Coronary artery (tissue), 2 donors: ENCODE data around the gene GAL3ST2.
"Not testable (repeated sequence)": the region's sequence is repeated elsewhere in the genome, so short reads cannot be mapped to it uniquely, and the experiment has no call there.

ENCODE experiments used
- DNase-seq: peaks from one replicate; pipeline ENCODE4 v3.0.0-alpha.2; 2017; ENCODE audit warnings: low spot score
- H3K27ac ChIP-seq, 2 donors: fragments of 200-600 bp; sonication (generic); one replicate each; pipeline ENCODE4 v1.5.1; 2016 to 2019
- H3K4me3 ChIP-seq: fragments of 200-600 bp; sonication (generic); 2 replicates; pipeline ENCODE4 v1.5.1; 2016; ENCODE audit warnings: mild to moderate bottlenecking, moderate library complexity
- CTCF ChIP-seq: fragments of 200-600 bp; sonication (generic); IDR thresholded peaks from one replicate; pipeline ENCODE4 v1.5.1; 2019; ENCODE audit warnings: antibody characterized with exemption

The GAL3ST2 gene

GRCh38 chr2:241752689-241753276 lies 23.8 kb upstream of the GAL3ST2 start:
- DNase-seq: no peak
- no peak overlapping the region for H3K4me3 ChIP-seq
- TF ChIP-seq CTCF: no peak
- no peak overlapping the region for H3K27ac ChIP-seq

DNA sequence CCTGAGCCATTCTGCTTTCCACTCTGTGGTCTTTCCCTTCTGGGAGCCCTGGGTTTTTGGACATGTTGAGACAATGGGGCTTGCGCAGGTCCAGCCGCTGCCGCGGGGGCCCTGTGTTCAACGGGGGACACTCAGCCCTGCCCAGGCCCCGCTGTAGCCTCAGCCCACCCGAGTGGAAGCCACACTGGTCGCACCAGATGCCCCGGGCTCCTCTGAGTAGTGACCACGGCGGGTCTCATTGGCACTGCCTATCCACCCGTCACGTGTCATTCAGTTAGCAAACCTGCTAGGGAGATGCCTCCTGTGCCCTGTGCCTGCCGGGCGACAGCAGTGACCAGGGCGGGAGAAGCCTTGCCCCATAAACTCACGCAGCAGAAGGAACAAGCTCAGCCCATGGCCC lies 23.1 kb upstream of the GAL3ST2 start:
- no peak for DNase-seq
- TF ChIP-seq CTCF: no peak
- H3K27ac ChIP-seq: no peak overlapping the region
- no peak overlapping the region for H3K4me3 ChIP-seq

GRCh38 chr2:241754042-241754441 lies 22.6 kb upstream of the GAL3ST2 start:
- DNase-seq: no peak
- Histone ChIP-seq H3K27ac (no peak overlapping the region), H3K4me3 (no peak overlapping the region)
- TF ChIP-seq CTCF: no peak

DNA sequence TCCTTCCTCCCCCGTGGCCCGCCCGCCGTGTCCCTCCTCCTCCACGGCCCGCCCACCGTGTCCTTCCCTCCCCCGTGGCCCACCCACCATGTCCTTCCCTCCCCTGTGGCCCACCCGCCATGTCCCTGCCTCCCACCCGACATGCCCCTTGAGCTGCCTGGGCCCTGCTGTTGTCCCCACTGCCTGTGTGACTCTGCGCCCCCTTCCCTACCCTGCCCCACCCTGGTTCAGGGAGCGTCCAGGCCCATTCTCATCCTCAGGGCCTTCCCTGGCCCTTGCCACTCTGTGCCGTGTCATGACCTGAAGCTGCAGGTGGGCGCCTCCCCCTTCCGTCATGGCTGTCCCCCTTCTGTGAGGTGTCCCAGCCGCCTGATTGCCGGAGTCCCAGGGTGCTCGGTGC lies 21.5 kb upstream of the GAL3ST2 start:
- TF ChIP-seq CTCF: no peak
- no peak for DNase-seq
- Histone ChIP-seq H3K27ac (no peak overlapping the region), H3K4me3 (no peak overlapping the region)

GRCh38 chr2:241755777-241756176 lies 20.8 kb upstream of the GAL3ST2 start:
- no peak overlapping the region for H3K27ac ChIP-seq

DNA sequence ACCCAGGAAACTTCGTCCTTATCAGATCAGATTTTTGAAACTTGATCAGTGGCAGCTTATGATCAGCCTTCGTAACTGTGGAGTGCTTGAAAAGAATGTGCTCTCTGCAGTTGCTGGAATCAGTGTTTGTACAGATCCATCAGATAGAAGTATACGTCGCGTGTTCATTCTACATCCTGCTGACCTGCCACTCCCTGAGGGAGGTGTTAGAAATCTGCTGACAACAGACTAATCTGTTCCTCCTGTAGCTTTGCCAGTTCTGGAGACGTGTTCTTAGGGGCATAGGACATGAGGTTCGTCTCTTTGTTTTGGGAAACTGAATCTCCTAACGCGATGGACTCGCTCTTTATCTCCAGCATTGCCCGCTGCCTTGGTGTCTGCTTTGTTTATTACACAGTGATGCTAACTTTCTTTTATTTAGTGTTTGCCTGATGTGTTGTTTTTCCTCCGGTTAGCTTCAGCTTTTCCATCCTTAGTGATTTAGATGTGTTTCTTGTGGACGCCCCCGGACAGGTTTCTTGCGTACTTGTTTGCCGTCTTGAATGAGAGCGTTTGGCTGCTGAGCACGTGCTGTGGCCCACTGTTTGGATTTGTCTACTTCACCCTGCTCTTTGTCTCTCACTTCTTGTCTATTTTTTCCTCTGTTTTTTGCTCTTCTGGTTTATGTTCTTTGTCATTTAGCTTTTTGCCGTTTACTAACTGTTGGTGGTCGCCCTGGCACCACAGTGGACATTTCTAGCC lies 17.4 kb upstream of the GAL3ST2 start:
- no peak overlapping the region for H3K27ac ChIP-seq
- no peak overlapping the region for H3K4me3 ChIP-seq
- no peak for DNase-seq
- no peak for TF ChIP-seq CTCF

More at GRCh38 chr2:241755777-241756176, 20.8 kb upstream of the GAL3ST2 start:
- H3K4me3 ChIP-seq: no peak overlapping the region
- no peak for TF ChIP-seq CTCF
- DNase-seq: no peak

GRCh38 chr2:241759893-241760292 lies 16.7 kb upstream of the GAL3ST2 start:
- H3K27ac ChIP-seq, H3K4me3 ChIP-seq, DNase-seq: not testable (repeated sequence)
